PC-9 (cell line): ENCODE measurements around the gene NR2C1.

Experiments
- EZH2 ChIP-seq: fragments of 200-600 bp; sonication (generic); IDR thresholded peaks from 2 replicates; pipeline ENCODE4 v1.8.0; 2017; ENCODE audit warnings: antibody characterized with exemption, low read depth
- TF ChIP-seq, protein P1 (sequence below): fragments of 200-600 bp; sonication (generic); conservative IDR thresholded peaks from 2 replicates; pipeline ENCODE4 v1.6.1; 2017; ENCODE audit warnings: mixed run types, antibody characterized with exemption, mild to moderate bottlenecking, moderate library complexity

DNA sequence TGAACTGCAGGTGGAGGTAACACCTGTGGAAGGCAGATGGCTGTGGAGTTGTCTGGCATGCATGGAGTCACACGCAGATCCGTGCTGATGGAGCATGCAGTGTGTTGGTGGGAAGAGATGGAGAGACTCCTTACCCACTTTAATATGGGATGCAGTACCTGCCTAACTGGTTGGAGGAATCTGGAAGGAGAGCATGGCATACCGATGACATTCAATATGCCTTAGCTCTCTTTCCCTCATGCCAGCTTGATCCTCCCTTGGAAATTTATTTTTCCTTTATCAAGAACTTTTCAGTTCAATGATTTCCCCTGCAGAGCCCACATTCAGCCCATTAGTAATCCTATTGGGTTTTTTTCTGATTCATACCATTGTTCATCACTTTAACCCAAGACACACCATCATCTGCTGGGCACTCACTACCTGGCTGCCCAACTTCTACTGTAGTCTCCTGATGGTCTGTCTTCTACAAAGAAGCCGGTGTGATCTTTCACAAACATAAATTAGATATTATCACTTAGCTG lies 25.9 kb upstream of the NR2C1 start:
- TF ChIP-seq EZH2 = no peak
- TF ChIP-seq, protein P1, sequence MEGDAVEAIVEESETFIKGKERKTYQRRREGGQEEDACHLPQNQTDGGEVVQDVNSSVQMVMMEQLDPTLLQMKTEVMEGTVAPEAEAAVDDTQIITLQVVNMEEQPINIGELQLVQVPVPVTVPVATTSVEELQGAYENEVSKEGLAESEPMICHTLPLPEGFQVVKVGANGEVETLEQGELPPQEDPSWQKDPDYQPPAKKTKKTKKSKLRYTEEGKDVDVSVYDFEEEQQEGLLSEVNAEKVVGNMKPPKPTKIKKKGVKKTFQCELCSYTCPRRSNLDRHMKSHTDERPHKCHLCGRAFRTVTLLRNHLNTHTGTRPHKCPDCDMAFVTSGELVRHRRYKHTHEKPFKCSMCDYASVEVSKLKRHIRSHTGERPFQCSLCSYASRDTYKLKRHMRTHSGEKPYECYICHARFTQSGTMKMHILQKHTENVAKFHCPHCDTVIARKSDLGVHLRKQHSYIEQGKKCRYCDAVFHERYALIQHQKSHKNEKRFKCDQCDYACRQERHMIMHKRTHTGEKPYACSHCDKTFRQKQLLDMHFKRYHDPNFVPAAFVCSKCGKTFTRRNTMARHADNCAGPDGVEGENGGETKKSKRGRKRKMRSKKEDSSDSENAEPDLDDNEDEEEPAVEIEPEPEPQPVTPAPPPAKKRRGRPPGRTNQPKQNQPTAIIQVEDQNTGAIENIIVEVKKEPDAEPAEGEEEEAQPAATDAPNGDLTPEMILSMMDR = no peak
